Loucy (cell line): ENCODE data around the gene TBC1D8.

Experiments used
- H2AFZ ChIP-seq: fragments of 200-600 bp; sonication (generic); 2 replicates; pipeline ENCODE4 v1.6.0; 2016; ENCODE audit warnings: antibody characterized with exemption, mild to moderate bottlenecking, low read length, moderate library complexity
- H3F3A ChIP-seq: fragments of 200-600 bp; 2 replicates; pipeline ENCODE4 v1.6.0; 2016; ENCODE audit warnings: antibody characterized with exemption, low read depth, mild to moderate bottlenecking
- H3K27me3 ChIP-seq: fragments of 200-600 bp; sonication (generic); 2 replicates; pipeline ENCODE4 v1.6.1; 2014; ENCODE audit warnings: low read length, mild to moderate bottlenecking; ENCODE audit not compliant: insufficient read depth, poor library complexity, severe bottlenecking
- H3K36me3 ChIP-seq: fragments of 200-600 bp; sonication (generic); 2 replicates; pipeline ENCODE4 v1.6.1; 2016; ENCODE audit warnings: low read length; ENCODE audit not compliant: insufficient read depth
- H3K4me1 ChIP-seq: fragments of 200-600 bp; sonication (generic); 2 replicates; pipeline ENCODE4 v1.5.1; 2014; ENCODE audit warnings: low read length, mild to moderate bottlenecking; ENCODE audit not compliant: insufficient read depth, poor library complexity, severe bottlenecking
- H3K4me2 ChIP-seq: fragments of 200-600 bp; sonication (generic); 2 replicates; pipeline ENCODE4 v1.6.0; 2014; ENCODE audit warnings: antibody characterized with exemption, low read length, low read depth, mild to moderate bottlenecking; ENCODE audit not compliant: poor library complexity, severe bottlenecking
- H3K4me3 ChIP-seq: fragments of 200-600 bp; sonication (generic); 2 replicates; pipeline ENCODE4 v1.5.1; 2014; ENCODE audit warnings: low read length, mild to moderate bottlenecking, mixed read lengths; ENCODE audit not compliant: poor library complexity, severe bottlenecking
- H3K79me2 ChIP-seq: fragments of 200-600 bp; sonication (generic); 2 replicates; pipeline ENCODE4 v1.6.1; 2014; ENCODE audit warnings: low read length; ENCODE audit not compliant: insufficient read depth
- H3K9ac ChIP-seq: fragments of 200-600 bp; sonication (generic); 2 replicates; pipeline ENCODE4 v1.6.0; 2014; ENCODE audit warnings: mild to moderate bottlenecking, low read depth, low read length, moderate library complexity; ENCODE audit not compliant: poor library complexity, severe bottlenecking
- H3K9me2 ChIP-seq: fragments of 200-600 bp; sonication (generic); replicated peaks from 2 replicates; pipeline ENCODE4 v1.6.1; 2016; ENCODE audit warnings: low read depth, low read length, mixed read lengths
- H3K9me3 ChIP-seq: fragments of 200-600 bp; sonication (generic); 2 replicates; pipeline ENCODE4 v1.6.1; 2014; ENCODE audit warnings: mild to moderate bottlenecking, antibody characterized with exemption, low read length, low read depth; ENCODE audit not compliant: insufficient read depth
- H4K20me1 ChIP-seq: fragments of 200-600 bp; sonication (generic); 2 replicates; pipeline ENCODE4 v1.6.0; 2014; ENCODE audit warnings: antibody characterized with exemption, low read length, mild to moderate bottlenecking; ENCODE audit not compliant: insufficient read depth, poor library complexity, severe bottlenecking
- CTCF ChIP-seq: fragments of 200-600 bp; sonication (generic); conservative IDR thresholded peaks from 2 replicates; pipeline ENCODE4 v1.5.1; 2014; ENCODE audit warnings: mild to moderate bottlenecking, antibody characterized with exemption, low read length
- EZH2phosphoT487 ChIP-seq: fragments of 200-600 bp; IDR thresholded peaks from 2 replicates; pipeline ENCODE4 v1.6.1; 2018; ENCODE audit warnings: antibody characterized with exemption, mild to moderate bottlenecking, moderate library complexity, borderline replicate concordance

The TBC1D8 gene

GRCh38 chr2:101083613-101084012, 67.6 kb downstream of the TBC1D8 start:
- no peaks in the 10 kb centered on the region for H3K36me3 ChIP-seq

GRCh38 chr2:101082998-101083397, 68.2 kb downstream of the TBC1D8 start:
- no peaks in the 10 kb centered on the region for H3K27me3 ChIP-seq
- H2AFZ ChIP-seq, result no peak overlapping the region
- H3K4me1 ChIP-seq, result no peaks in the 10 kb centered on the region
- no peaks in the 10 kb centered on the region for H4K20me1 ChIP-seq
- no peaks in the 10 kb centered on the region for H3F3A ChIP-seq
- H3K79me2 ChIP-seq, result no peaks in the 10 kb centered on the region
- no peaks in the 10 kb centered on the region for H3K36me3 ChIP-seq
- no peak overlapping the region for H3K9ac ChIP-seq
- H3K9me3 ChIP-seq, result no peaks in the 10 kb centered on the region
- TF ChIP-seq CTCF, result no peak
- no peak for TF ChIP-seq EZH2phosphoT487
- H3K9me2 ChIP-seq, result no peaks in the 10 kb centered on the region
- no peak overlapping the region for H3K4me3 ChIP-seq
- no peak overlapping the region for H3K4me2 ChIP-seq

More at GRCh38 chr2:101083613-101084012, 67.6 kb downstream of the TBC1D8 start:
- H4K20me1 ChIP-seq, result no peaks in the 10 kb centered on the region
- no peaks in the 10 kb centered on the region for H3K4me1 ChIP-seq
- H3F3A ChIP-seq, result no peaks in the 10 kb centered on the region
- no peak overlapping the region for H3K4me2 ChIP-seq
- H3K9me2 ChIP-seq, result no peaks in the 10 kb centered on the region
- no peaks in the 10 kb centered on the region for H3K9me3 ChIP-seq
- H3K9ac ChIP-seq, result no peak overlapping the region
- no peak overlapping the region for H3K4me3 ChIP-seq
- H3K79me2 ChIP-seq, result no peaks in the 10 kb centered on the region
- H3K27me3 ChIP-seq, result no peaks in the 10 kb centered on the region
- no peak overlapping the region for H2AFZ ChIP-seq
- TF ChIP-seq CTCF, result no peak
- TF ChIP-seq EZH2phosphoT487, result no peak

- H3K9me3 ChIP-seq, result no peaks in the 10 kb centered on the region
- no peaks in the 10 kb centered on the region for H3K27me3 ChIP-seq
- H3K36me3 ChIP-seq, result no peaks in the 10 kb centered on the region
- no peak overlapping the region for H3K4me2 ChIP-seq
- H4K20me1 ChIP-seq, result no peaks in the 10 kb centered on the region
- H2AFZ ChIP-seq, result no peak overlapping the region
- no peak overlapping the region for H3K9ac ChIP-seq
- H3F3A ChIP-seq, result no peaks in the 10 kb centered on the region
- no peak overlapping the region for H3K4me3 ChIP-seq
- H3K9me2 ChIP-seq, result no peaks in the 10 kb centered on the region
- TF ChIP-seq EZH2phosphoT487 (no peak), CTCF (no peak)
- no peaks in the 10 kb centered on the region for H3K4me1 ChIP-seq
- H3K79me2 ChIP-seq, result no peaks in the 10 kb centered on the region
Observed at GRCh38 chr2:101081375-101081907, 69.7 kb downstream of the TBC1D8 start.
